HepG2 (cell line): ENCODE data around the gene GDPGP1. TPM values are rescaled to one million over a fixed set of nuclear protein-coding genes. Genes with fewer than 3 reads are reported as not detected.

Experiments used
- ATAC-seq: fragments of 200-7000 bp; cut with Tn5 transposase; 3 replicates; pipeline ENCODE4 v1.9.1; 2020; ENCODE audit warnings: mild to moderate bottlenecking, moderate library complexity
- BruUV-seq: library from RNA; stranded (reverse); fragments of 400-500 nt; replicated peaks from 2 replicates; lab custom pipeline; 2021; lab: Mats Ljungman, UMichigan
- CTCF ChIA-PET: fragments of 300-600 bp; formaldehyde crosslinking; extraction: SDS; loops from one replicate; lab custom pipeline; 2021; ENCODE audit warnings: low total read pairs, inconsistent platforms, low intra/inter-chr PET ratio; lab: Yijun Ruan, JAX
- POLR2A ChIA-PET: fragments of 350-600 bp; sonication (Branson Sonifier 250); formaldehyde crosslinking; loops from one replicate; lab custom pipeline; 2020; ENCODE audit warnings: antibody characterized with exemption, inconsistent platforms; lab: Yijun Ruan, JAX
- DNase-seq: peaks from one replicate; pipeline ENCODE4 v3.0.0-alpha.2; 2015; ENCODE audit warnings: low spot score
- FAIRE-seq: peaks from 3 replicates; lab custom pipeline; 2011; peaks lifted over from hg19 to GRCh38; lab: Jason Lieb, UNC
- H2AFZ ChIP-seq: one replicate; pipeline ENCODE4 v1.6.1; 2011; ENCODE audit warnings: low read length, inconsistent platforms
- H3K27ac ChIP-seq: fragments of 300-600 bp; 3 replicates; pipeline ENCODE4 v1.8.0; 2011; ENCODE audit warnings: mixed run types, mild to moderate bottlenecking, mixed read lengths, low read length, inconsistent platforms; ENCODE audit not compliant: insufficient read depth; ENCODE audit errors: extremely low read length
- H3K27me3 ChIP-seq, 2 experiments: fragments of 200-600 bp in 1 of 2; 2 replicates in 1 of 2; 3 replicates in 1 of 2; pipeline versions ENCODE4 v1.6.0 to v1.8.0; 2011; ENCODE audit warnings: low read length in 2 of 2, mild to moderate bottlenecking in 2 of 2, moderate library complexity in 2 of 2, inconsistent platforms in 1 of 2; ENCODE audit not compliant: insufficient read depth in 2 of 2, control insufficient read depth in 1 of 2
- H3K36me3 ChIP-seq, 2 experiments: fragments of 200-600 bp in 1 of 2; replicated peaks in 1 of 2; 2 replicates in 1 of 2; 3 replicates in 1 of 2; pipeline versions ENCODE4 v1.5.1 to v1.8.0; 2011; ENCODE audit warnings: low read length in 2 of 2, inconsistent platforms in 1 of 2; ENCODE audit not compliant: insufficient read depth in 2 of 2, control insufficient read depth in 1 of 2
- H3K4me1 ChIP-seq: 2 replicates; pipeline ENCODE4 v1.5.1; 2012; ENCODE audit warnings: low read length, inconsistent platforms; ENCODE audit not compliant: insufficient read depth
- H3K4me2 ChIP-seq: 2 replicates; pipeline ENCODE4 v1.6.0; 2011; ENCODE audit warnings: low read depth, low read length, inconsistent platforms
- H3K4me3 ChIP-seq, 3 experiments: fragments of 200-600 bp in 1 of 3; sonication (generic), shearing (Covaris generic) in 1 of 3; replicated peaks in 1 of 3; 2 replicates each; pipeline ENCODE4 v1.5.1; 2011 to 2016; ENCODE audit warnings: low read length in 3 of 3, inconsistent platforms in 2 of 3, low read depth in 2 of 3, mild to moderate bottlenecking in 2 of 3, control low read depth in 1 of 3, mixed read lengths in 1 of 3; ENCODE audit not compliant: insufficient read depth in 1 of 3
- H3K79me2 ChIP-seq: one replicate; pipeline ENCODE4 v1.6.1; 2011; ENCODE audit warnings: low read length, inconsistent platforms; ENCODE audit not compliant: insufficient read depth
- H3K9ac ChIP-seq: 2 replicates; pipeline ENCODE4 v1.6.0; 2011; ENCODE audit warnings: mild to moderate bottlenecking, low read depth, low read length, inconsistent platforms; ENCODE audit not compliant: insufficient read depth
- H3K9me3 ChIP-seq: 2 replicates; pipeline ENCODE4 v1.5.1; 2012; ENCODE audit warnings: mild to moderate bottlenecking, low read length
- H4K20me1 ChIP-seq: 2 replicates; pipeline ENCODE4 v1.6.0; 2011; ENCODE audit warnings: inconsistent platforms, mild to moderate bottlenecking, low read length, moderate library complexity; ENCODE audit not compliant: insufficient read depth
- KDM5B ChIP-seq: sonication (generic); formaldehyde crosslinking; IDR thresholded peaks from 2 replicates; pipeline ENCODE4 v1.4.0; 2020; ENCODE audit warnings: missing genetic modification reagents, mild to moderate bottlenecking, borderline replicate concordance
- PHF8 ChIP-seq: sonication (generic); formaldehyde crosslinking; IDR thresholded peaks from 2 replicates; pipeline ENCODE4 v1.5.0; 2020; ENCODE audit warnings: missing genetic modification reagents
- REPIN1 ChIP-seq: sonication (generic); formaldehyde crosslinking; IDR thresholded peaks from 2 replicates; pipeline ENCODE4 v1.8.0; 2022; ENCODE audit warnings: missing genetic modification reagents, low read depth, mild to moderate bottlenecking, borderline replicate concordance
- ZFP82 ChIP-seq: sonication (generic); formaldehyde crosslinking; IDR thresholded peaks from 2 replicates; pipeline ENCODE4 v1.5.1; 2020; ENCODE audit warnings: mild to moderate bottlenecking, missing genetic modification reagents, borderline replicate concordance
- ZNF615 ChIP-seq: sonication (generic); formaldehyde crosslinking; IDR thresholded peaks from 2 replicates; pipeline ENCODE4 v1.5.0; 2020; ENCODE audit warnings: mild to moderate bottlenecking, missing genetic modification reagents, borderline replicate concordance
- ZNF772 ChIP-seq: sonication (generic); formaldehyde crosslinking; IDR thresholded peaks from 2 replicates; pipeline ENCODE4 v1.5.0; 2020; ENCODE audit warnings: mild to moderate bottlenecking, missing genetic modification reagents
- ZNF841 ChIP-seq: sonication (generic); formaldehyde crosslinking; IDR thresholded peaks from 2 replicates; pipeline ENCODE4 v1.8.1; 2023; ENCODE audit warnings: missing genetic modification reagents, borderline replicate concordance
- WGBS: methylation state at CpG from one replicate; pipeline ENCODE4 v1.1.6; 2017; ENCODE audit warnings: low lambda C conversion rate; 5-methylcytosine and 5-hydroxymethylcytosine counted together
- in situ Hi-C: cut with HindIII; loops from 2 replicates; pipeline ENCODE4 v1.10.0; 2017; ENCODE audit warnings: low pct_unique_long_range_greater_than_20kb; ENCODE audit not compliant: extremely low pct_ligation_motif_present
- intact Hi-C: fragments of 100-400 bp; cut with micrococcal nuclease; formaldehyde crosslinking; loops from one replicate; pipeline ENCODE4 v1.10.0; 2022; ENCODE audit not compliant: unreplicated experiment
- polyA plus RNA-seq, 8 experiments: library from polyadenylated mRNA; depleted of rRNA in 3 of 8; stranded (reverse) in 7 of 8; unstranded in 1 of 8; fragments of >200 nt; fragmentation: Illumina TruSeq in 4 of 8; extraction: Trizol in 4 of 8; gene quantifications; 2 replicates each; pipeline versions ENCODE4 v1.2.1 to v1.2.3, GENCODE V29; 2011 to 2016; ENCODE audit warnings: low read depth in 4 of 8, missing spikeins in 1 of 8, mixed read lengths in 1 of 8; ENCODE audit not compliant: insufficient read depth in 1 of 8
- total RNA-seq, 5 experiments: library from RNA; depleted of rRNA; stranded (reverse); fragments of >200 nt; fragmentation: Illumina TruSeq; extraction: Trizol; gene quantifications; 2 replicates each; pipeline ENCODE4 v1.2.3, GENCODE V29; 2016; ENCODE audit warnings: low read depth in 1 of 5
- TF ChIP-seq, protein P1 (sequence below): sonication (generic); formaldehyde crosslinking; IDR thresholded peaks from 2 replicates; pipeline ENCODE4 v1.4.0; 2020; ENCODE audit warnings: missing genetic modification reagents, borderline replicate concordance
- TF ChIP-seq, protein P2 (sequence below): sonication (generic); formaldehyde crosslinking; IDR thresholded peaks from 2 replicates; pipeline ENCODE4 v1.5.1; 2020; ENCODE audit warnings: missing genetic modification reagents, mild to moderate bottlenecking, borderline replicate concordance
- TF ChIP-seq, protein P3 (sequence below): IDR thresholded peaks from 2 replicates; pipeline ENCODE4 v1.6.1; 2012; ENCODE audit warnings: low read depth, low read length, improper control_type of control experiment
- TF ChIP-seq, protein P4 (sequence below): IDR thresholded peaks from 2 replicates; pipeline ENCODE4 v1.6.1; 2016; ENCODE audit warnings: control low read depth

The GDPGP1 gene
- total and polyA plus RNA-seq, 2 of the 13 experiments (the other 11 are each of a cell fraction or from before 2014, with no cell fraction given), result 1.5 to 4.3 TPM

DNA sequence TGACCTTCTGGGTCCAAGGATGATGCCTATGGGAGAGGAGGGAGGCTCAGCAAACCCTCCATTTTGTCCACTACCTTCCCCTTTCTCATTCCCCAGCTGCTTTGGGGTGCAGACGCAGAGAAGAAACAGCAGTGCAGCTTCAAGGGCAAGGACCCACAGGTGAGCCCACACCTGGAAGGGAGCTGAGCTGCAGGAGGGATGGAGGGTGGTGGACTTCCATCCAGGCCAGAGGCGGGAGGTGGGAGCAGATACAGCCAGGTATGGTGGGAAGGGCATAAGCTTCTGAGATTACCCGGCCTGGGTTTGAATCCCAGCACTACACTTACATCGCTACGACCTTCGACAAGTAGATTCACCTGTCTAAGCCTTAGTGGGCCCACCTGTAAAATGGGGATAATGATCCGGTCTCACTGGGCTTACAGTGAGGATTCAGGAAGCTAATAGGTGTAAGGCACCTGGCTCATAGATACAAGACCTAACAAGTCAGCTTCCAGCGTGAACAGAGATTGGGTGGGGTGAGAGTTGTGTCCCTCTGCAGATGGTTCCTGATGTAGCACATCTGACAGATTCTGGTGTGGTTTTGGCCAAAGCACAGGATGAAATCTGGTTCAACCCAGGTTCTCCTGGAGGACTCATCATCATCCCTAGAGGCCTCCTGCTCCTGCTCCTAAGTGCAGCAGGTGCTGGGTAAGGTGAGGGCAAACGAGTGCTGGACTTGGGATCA lies 16.2 kb upstream of the GDPGP1 start:
- Histone ChIP-seq H3K36me3 (peaks cover 3 to 5% of the 10 kb centered on the region in 2 experiments; a peak in 2 of 5 replicates), H3K79me2 (no peaks in the 10 kb centered on the region), H3K4me3 (no peak overlapping the region), H3K4me1 (no peaks in the 10 kb centered on the region), H4K20me1 (no peaks in the 10 kb centered on the region), H3K9ac (no peak overlapping the region), H3K9me3 (no peaks in the 10 kb centered on the region), H3K27ac (no peak overlapping the region), H3K4me2 (no peak overlapping the region), H2AFZ (no peak overlapping the region), H3K27me3 (no peaks in the 10 kb centered on the region)
- BruUV-seq, result no TSS peak
- intact Hi-C loops, result no loop called here
- in situ Hi-C loops, result no loop called here
- FAIRE-seq (no peak), ATAC-seq (no peak), DNase-seq (no peak)
- WGBS, result 94% methylated on average over 5 of the region's 9 CpGs
- ChIA-PET CTCF (interaction anchor here (4.1 kb wide), 1 partner anchor 75 kb away, joined by 41 read pairs; no protein-coding TSS in a partner anchor), POLR2A (no interaction called here)
- TF ChIP-seq ZNF841 (no peak), ZFP82 (CRISPR knock-in tag) (no peak), ZNF772 (CRISPR knock-in tag) (no peak), PHF8 (no peak), KDM5B (no peak), ZNF615 (CRISPR knock-in tag) (no peak), REPIN1 (no peak)
- TF ChIP-seq, protein P1, sequence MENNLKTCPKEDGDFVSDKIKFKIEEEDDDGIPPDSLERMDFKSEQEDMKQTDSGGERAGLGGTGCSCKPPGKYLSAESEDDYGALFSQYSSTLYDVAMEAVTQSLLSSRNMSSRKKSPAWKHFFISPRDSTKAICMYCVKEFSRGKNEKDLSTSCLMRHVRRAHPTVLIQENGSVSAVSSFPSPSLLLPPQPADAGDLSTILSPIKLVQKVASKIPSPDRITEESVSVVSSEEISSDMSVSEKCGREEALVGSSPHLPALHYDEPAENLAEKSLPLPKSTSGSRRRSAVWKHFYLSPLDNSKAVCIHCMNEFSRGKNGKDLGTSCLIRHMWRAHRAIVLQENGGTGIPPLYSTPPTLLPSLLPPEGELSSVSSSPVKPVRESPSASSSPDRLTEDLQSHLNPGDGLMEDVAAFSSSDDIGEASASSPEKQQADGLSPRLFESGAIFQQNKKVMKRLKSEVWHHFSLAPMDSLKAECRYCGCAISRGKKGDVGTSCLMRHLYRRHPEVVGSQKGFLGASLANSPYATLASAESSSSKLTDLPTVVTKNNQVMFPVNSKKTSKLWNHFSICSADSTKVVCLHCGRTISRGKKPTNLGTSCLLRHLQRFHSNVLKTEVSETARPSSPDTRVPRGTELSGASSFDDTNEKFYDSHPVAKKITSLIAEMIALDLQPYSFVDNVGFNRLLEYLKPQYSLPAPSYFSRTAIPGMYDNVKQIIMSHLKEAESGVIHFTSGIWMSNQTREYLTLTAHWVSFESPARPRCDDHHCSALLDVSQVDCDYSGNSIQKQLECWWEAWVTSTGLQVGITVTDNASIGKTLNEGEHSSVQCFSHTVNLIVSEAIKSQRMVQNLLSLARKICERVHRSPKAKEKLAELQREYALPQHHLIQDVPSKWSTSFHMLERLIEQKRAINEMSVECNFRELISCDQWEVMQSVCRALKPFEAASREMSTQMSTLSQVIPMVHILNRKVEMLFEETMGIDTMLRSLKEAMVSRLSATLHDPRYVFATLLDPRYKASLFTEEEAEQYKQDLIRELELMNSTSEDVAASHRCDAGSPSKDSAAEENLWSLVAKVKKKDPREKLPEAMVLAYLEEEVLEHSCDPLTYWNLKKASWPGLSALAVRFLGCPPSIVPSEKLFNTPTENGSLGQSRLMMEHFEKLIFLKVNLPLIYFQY (CRISPR knock-in tag), result no peak
- TF ChIP-seq, protein P2, sequence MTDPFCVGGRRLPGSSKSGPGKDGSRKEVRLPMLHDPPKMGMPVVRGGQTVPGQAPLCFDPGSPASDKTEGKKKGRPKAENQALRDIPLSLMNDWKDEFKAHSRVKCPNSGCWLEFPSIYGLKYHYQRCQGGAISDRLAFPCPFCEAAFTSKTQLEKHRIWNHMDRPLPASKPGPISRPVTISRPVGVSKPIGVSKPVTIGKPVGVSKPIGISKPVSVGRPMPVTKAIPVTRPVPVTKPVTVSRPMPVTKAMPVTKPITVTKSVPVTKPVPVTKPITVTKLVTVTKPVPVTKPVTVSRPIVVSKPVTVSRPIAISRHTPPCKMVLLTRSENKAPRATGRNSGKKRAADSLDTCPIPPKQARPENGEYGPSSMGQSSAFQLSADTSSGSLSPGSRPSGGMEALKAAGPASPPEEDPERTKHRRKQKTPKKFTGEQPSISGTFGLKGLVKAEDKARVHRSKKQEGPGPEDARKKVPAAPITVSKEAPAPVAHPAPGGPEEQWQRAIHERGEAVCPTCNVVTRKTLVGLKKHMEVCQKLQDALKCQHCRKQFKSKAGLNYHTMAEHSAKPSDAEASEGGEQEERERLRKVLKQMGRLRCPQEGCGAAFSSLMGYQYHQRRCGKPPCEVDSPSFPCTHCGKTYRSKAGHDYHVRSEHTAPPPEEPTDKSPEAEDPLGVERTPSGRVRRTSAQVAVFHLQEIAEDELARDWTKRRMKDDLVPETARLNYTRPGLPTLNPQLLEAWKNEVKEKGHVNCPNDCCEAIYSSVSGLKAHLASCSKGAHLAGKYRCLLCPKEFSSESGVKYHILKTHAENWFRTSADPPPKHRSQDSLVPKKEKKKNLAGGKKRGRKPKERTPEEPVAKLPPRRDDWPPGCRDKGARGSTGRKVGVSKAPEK (CRISPR knock-in tag), result no peak
- TF ChIP-seq, protein P3, sequence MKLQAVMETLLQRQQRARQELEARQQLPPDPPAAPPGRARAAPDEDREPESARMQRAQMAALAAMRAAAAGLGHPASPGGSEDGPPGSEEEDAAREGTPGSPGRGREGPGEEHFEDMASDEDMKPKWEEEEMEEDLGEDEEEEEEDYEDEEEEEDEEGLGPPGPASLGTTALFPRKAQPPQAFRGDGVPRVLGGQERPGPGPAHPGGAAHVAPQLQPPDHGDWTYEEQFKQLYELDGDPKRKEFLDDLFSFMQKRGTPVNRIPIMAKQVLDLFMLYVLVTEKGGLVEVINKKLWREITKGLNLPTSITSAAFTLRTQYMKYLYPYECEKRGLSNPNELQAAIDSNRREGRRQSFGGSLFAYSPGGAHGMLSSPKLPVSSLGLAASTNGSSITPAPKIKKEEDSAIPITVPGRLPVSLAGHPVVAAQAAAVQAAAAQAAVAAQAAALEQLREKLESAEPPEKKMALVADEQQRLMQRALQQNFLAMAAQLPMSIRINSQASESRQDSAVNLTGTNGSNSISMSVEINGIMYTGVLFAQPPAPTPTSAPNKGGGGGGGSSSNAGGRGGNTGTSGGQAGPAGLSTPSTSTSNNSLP, result no peak
- TF ChIP-seq, protein P4, sequence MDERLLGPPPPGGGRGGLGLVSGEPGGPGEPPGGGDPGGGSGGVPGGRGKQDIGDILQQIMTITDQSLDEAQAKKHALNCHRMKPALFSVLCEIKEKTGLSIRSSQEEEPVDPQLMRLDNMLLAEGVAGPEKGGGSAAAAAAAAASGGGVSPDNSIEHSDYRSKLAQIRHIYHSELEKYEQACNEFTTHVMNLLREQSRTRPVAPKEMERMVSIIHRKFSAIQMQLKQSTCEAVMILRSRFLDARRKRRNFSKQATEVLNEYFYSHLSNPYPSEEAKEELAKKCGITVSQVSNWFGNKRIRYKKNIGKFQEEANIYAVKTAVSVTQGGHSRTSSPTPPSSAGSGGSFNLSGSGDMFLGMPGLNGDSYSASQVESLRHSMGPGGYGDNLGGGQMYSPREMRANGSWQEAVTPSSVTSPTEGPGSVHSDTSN (CRISPR knock-in tag), result no peak
